Retinal pigment epithelial cell (primary cell): ENCODE data around the gene EFR3B.

Experiments used
- DNase-seq: peaks from one replicate; pipeline ENCODE4 v3.0.0-alpha.2; 2010; ENCODE audit warnings: low read depth
- H3K4me3 ChIP-seq: 2 replicates; pipeline ENCODE4 v1.5.1; 2011; ENCODE audit warnings: mild to moderate bottlenecking, low read length, control low read depth, moderate library complexity
- CTCF ChIP-seq: conservative IDR thresholded peaks from 2 replicates; pipeline ENCODE4 v1.5.1; 2011; ENCODE audit warnings: low read depth, low read length, control low read depth, inconsistent platforms

Gene EFR3B

GRCh38 chr2:25198576-25198975 is 156.7 kb downstream of the EFR3B start:
- no peak overlapping the region for H3K4me3 ChIP-seq
- no peak for TF ChIP-seq CTCF
- no peak for DNase-seq

GRCh38 chr2:25201265-25201664 is 159.4 kb downstream of the EFR3B start:
- no peak for DNase-seq
- no peak overlapping the region for H3K4me3 ChIP-seq
- TF ChIP-seq CTCF = peak; percentile 42

- H3K4me3 ChIP-seq = no peak overlapping the region
- no peak for TF ChIP-seq CTCF
- no peak for DNase-seq
Observed at GRCh38 chr2:25201794-25202193, 159.9 kb downstream of the EFR3B start.

GRCh38 chr2:25202275-25202674 is 160.4 kb downstream of the EFR3B start:
- no peak for TF ChIP-seq CTCF
- no peak overlapping the region for H3K4me3 ChIP-seq
- no peak for DNase-seq

- no peak for DNase-seq
Observed at GRCh38 chr2:25204190-25204838, 162.4 kb downstream of the EFR3B start.

GRCh38 chr2:25207078-25207545 is 165.2 kb downstream of the EFR3B start:
- no peak for TF ChIP-seq CTCF
- no peak for DNase-seq
- no peak overlapping the region for H3K4me3 ChIP-seq

More at GRCh38 chr2:25204190-25204838, 162.4 kb downstream of the EFR3B start:
- H3K4me3 ChIP-seq = peak overlapping the region; percentile 25
- no peak for TF ChIP-seq CTCF
